IPS-18c (cell line): ENCODE data around the gene PIPOX.

Experiments
- H3K4me3 ChIP-seq: 2 replicates; pipeline ENCODE4 v1.7.0; 2013; ENCODE audit warnings: low read depth, mild to moderate bottlenecking, low read length, moderate library complexity; ENCODE audit not compliant: insufficient read depth
- H3K9me3 ChIP-seq: one replicate; pipeline ENCODE4 v1.6.1; 2013; ENCODE audit warnings: mild to moderate bottlenecking, low read length, moderate library complexity; ENCODE audit not compliant: control insufficient read depth, insufficient read depth

Gene PIPOX

DNA sequence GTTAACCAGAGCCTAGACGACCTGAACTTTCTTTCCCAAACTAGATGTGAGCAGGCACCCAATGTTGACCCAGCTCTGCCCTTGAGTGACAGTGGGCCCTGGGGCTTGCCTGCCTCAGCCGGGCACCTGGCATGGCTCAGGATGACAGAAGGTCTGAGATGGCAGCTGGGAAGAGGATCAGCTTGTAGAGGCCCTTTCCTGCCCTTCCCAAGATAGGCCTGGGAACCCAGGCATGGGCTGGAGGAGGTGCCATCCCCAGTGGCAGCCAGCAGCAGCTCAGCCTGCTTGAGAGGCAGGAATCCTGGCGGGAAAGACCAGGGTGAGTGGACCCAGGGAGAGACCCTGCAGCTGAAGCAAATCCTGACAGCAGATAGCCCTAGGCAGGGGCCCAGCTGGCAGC lies 59.1 kb downstream of the PIPOX start:
- no peak overlapping the region for H3K4me3 ChIP-seq
- H3K9me3 ChIP-seq = no peaks in the 10 kb centered on the region

DNA sequence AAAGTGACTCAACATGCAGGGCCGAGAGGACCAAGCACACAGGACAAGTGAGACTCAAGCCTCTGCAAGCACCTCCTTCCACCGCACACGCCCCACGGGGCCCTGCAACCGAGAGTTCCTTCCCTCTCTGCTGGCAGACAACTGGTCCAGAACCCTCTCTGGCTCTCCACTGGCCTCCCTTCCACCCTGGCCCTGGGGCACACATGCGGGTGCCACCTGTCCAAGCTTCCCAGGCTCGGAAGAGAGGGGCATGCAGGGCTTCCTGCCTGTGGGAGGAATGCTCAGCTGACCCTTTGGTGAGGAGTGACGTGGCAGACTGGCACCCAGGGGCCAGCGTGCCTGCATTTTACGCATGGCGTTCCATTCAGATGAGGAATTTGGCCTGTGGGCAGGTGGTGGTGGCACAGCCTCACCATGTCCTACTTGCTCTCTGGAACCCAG lies 59.8 kb downstream of the PIPOX start:
- H3K9me3 ChIP-seq = no peaks in the 10 kb centered on the region
- no peak overlapping the region for H3K4me3 ChIP-seq

DNA sequence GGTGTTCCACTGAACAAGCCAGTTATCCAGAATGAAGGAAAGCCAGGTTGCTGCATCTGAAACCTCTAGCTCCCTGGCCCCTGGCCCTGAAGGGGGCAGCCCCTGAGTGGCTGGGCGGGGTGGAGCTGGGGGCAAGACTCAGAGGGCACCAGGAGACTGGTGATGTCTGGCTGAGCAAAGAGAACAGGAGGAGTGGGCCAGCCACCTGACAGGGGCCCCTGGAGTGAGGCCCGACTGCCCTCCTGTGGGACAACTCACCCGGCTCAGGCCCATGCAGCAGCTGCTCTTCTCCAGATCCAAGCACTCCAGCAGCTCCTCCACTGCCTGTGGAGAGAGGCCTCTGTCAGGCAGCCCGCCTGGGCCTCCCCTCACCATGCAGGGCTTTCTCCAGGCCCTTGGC lies 60.4 kb downstream of the PIPOX start:
- no peak overlapping the region for H3K4me3 ChIP-seq
- H3K9me3 ChIP-seq = no peaks in the 10 kb centered on the region
